ENCODE measurements around the gene HDGFL2.
"Not testable (repeated sequence)": the region's sequence is repeated elsewhere in the genome, so short reads cannot be mapped to it uniquely, and the experiment has no call there.

The HDGFL2 gene

DNA sequence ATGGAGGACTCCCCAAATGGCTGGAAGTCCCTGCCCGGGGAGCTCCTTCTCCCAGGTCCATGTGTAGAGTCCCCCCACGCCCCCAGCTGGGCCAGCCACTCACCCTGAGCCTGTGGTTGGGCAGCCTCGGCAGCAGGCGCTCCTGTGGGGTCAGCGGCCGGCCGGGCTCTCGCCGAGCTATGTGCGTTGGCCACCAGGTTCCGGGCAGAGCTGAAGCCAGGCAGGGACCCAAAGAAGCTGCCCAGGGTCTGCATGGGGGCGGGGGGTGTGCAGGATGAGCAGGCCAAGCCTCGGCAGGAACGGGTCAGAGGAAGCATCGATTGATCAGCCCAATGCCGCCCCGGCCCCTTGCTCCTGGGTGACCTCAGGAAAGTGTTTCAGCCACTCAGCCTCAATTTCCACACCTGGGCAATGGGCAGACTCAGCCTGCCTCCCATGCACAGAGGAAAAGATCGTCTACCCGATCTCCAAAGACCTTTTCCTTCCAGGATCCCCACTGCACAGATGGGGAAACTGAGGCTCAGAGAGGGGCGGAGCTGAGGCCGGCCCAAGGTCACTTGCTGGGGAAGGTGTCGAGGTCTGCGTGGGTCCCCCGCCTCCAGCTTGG lies 45.5 kb downstream of the HDGFL2 start:
- DNase-seq = no peak

GRCh38 chr19:4518345-4519171 lies 46.5 kb downstream of the HDGFL2 start, which contains the start of gene PLIN4:
TSS of gene PLIN4 (minus strand) at chr19:4518486. CDS start at chr19:4518272, 214 bp downstream.
- no peak for DNase-seq

DNA sequence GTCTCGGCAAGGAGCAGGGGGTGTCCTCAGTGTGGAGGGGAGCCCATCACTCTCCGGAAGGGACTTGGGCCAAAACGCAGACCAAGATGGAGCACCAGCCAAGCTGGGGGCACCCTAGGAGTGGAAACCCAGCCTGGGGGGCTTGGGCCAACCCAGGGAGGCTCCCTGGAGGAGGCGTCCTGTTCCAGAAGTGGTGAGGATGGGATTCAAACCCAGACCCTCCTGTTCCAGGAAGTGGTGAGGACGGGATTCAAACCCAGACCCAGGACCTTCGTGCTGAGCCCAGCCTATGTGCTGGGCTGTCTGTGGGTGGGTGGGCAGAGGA lies 47.0 kb downstream of the HDGFL2 start:
- DNase-seq = no peak

DNA sequence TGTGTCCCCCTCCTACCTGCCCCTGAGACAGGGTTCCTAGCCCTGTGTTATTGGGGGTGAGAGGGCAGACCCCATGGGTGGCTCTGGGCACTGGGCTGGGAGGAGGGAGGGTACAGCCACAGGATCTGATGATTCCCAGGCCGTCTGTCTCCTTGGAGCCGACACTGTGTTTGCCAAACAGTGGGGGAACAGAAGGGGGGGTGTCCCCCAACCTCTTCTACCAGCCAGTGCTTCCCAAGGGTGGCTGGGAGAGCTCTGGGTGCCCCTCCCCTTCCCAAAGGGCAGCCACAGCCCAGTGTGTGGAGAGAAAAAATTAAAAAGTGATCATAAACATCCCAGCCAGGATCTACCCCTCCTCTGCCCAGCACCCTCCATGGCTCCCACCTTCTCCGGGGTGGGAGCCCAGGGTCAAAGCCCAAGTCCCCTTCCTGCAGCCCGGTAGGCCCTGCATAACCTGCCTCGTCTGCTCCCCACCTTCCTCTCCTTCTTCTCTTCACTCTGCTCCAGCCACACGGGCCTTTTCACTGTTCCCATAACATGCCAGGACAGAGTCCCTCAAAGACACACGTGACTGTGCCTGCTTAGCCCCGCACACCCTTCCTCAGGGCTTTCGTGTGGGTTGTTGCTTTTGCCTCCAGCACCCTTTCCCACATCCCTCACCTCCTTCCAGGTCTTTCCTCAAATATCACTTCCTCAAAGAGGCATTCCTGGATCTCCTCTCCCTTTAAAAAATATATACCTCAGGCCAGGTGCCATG lies 47.6 kb downstream of the HDGFL2 start:
- DNase-seq = no peak

DNA sequence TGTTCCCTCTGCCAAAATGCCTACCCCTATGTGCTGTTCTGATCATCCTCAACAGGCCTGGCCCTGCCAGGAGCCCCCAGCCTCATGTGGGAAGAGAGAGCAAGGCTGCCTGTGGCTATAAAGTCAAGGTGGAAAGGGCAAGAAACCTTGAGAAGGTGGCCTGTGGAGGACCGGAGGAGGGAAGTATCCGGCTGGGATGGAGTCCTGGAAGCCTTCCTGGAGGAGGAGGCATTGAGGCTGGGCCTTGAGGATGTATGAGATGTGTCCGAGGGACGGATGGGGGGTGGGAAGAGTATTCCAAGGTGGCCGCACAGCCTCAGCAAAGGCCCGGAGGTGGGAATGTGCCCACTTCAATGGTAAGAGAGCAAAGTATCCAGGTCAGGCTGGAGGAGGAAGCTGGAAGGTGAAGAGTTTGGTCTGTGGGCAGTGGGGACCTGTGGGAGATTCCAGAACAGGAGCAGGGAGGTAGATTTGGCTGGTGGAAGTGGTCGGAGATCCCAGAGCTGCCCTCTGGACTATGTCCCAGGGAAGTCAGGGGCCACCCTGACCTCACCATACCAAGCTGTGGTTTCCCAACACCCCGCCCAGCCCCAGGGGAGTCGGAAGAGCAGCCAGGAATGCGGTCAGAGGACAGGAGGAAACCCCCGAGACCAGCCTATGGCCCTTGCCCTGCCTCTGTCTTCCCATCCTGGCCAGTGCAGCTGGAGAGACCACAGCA lies 49.2 kb downstream of the HDGFL2 start:
- no peak for DNase-seq

- DNase-seq = no peak
Observed at GRCh38 chr19:4521888-4522242, 49.8 kb downstream of the HDGFL2 start.

GRCh38 chr19:4522291-4523002 lies 50.4 kb downstream of the HDGFL2 start:
- DNase-seq = no peak

DNA sequence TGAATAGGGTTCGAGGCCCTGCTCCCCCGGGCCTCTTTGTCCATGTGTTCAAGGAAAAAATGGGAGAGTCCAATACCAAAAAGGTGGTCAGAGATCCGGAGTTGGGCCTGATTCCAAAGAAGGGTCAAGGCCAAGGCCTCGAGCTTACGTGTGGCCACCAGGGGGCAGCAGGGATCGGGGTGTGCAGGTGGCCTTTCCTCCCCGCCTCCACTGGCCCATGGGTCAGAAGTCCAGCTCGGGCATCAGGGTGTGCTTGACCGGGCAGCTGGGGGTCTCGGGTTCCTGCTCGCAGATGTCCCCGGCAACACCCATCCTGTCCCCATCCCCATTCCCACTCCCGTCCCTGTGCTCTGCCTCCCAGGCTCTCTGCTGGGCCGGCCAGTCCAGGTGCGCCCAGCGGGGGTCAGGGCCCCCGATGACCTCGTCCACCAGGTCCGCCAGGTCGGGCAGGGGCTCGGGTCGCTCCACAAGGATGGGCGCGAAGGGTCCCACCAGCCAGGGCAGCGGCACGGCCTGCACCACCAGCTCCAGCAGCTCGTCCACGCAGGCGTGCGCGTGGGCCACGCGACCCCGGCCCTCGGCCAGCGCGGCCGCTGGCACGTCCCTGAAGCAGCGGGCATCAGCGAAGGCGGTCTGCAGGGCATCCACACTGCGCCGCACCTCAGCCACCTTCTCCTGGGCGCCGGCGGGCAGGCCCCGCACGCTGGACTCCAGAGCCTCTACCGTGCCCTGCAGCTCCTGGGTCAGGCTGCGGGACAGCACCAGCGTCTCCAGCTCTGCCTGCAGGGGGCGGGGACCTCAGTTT lies 51.4 kb downstream of the HDGFL2 start:
- no peak for DNase-seq

DNA sequence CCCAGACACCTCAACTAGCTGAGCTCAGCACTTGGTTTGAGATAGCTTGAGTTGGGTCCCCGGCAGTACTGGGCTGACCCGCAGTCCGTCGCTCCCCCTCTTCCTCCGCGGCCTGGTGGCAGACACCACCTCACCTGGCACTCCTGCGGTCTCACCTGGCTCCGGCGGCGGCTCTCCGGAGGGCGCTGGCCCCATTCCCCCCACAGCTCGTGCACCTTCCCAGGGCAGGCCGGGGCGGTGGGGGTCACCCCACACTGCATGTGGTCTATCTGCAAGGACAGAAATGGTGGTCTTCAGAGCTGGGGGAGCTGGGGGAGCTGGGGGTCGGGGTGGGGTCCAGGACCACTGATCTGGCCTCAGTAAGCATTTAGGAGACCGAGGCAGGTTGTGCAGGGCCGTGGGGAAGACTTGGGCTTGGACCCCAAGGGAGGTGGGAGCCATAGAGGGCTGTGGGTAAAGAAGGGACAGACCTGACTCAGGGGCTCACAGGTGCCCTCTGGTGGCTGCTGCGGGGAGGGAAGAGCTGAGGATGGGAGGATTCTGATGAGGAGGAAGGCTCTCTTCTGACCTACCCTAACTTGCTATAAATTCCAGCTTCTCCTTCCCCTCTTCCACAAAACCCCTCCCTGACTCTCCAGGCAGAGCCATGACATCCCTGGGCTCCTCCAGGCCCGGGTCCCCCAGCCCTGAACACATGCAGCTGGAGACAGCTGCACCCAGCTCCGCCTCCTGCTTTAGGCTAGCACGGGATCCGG lies 52.9 kb downstream of the HDGFL2 start:
- no peak for DNase-seq

DNA sequence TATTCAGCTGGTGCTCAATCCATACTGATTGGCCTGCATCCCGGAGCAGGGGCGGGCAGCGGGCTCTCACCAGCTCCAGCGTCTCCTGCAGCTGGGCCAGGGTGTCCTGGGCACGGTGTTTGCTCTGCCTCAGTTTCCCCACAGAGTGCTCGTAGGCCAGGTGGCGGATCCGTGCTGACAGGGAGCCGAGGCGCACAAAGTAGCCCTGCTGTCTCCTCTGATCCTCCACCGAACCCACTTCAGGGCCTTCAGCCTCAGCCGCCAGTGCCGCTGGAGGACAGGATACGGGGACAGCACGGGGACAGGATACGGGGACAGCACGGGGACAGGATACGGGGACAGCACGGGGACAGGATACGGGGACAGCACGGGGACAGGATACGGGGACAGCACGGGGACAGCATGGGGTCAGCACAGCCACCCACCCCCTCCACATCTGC lies 53.5 kb downstream of the HDGFL2 start:
- no peak for DNase-seq

- not testable (repeated sequence) for DNase-seq
Observed at GRCh38 chr19:4527377-4527776, 55.3 kb downstream of the HDGFL2 start.

- no peak for DNase-seq
Observed at GRCh38 chr19:4528843-4529242, 56.7 kb downstream of the HDGFL2 start.

GRCh38 chr19:4529924-4530522 lies 57.9 kb downstream of the HDGFL2 start:
- no peak for DNase-seq

DNA sequence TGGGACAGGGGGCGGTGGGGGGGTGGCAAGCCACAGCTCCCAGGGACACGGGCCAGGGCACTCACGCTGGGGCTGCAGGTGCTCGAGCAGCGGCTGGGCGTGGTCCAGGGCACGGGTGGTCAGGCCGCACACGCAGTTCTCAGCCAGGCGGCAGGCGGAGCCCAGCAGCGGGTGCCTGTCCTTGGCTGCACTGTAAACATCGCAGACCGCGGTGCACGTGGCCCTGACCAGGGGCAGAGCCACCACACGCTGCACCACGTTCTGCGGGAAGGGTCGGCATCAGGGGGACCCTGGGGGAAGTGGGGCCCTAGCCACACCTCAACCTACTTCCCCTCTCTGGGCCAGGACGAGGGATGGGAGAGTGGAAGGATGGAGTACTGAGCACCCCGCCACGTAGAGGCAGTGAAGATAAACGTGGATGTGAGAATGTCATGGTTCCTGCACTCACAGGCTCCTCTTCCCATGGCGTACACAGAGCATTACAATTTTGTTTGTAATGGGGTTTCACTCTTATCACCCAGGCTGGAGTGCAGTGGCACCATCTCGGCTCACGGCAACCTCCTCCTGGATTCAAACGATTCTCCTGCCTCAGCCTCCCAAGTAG lies 59.6 kb downstream of the HDGFL2 start:
- no peak for DNase-seq

DNA sequence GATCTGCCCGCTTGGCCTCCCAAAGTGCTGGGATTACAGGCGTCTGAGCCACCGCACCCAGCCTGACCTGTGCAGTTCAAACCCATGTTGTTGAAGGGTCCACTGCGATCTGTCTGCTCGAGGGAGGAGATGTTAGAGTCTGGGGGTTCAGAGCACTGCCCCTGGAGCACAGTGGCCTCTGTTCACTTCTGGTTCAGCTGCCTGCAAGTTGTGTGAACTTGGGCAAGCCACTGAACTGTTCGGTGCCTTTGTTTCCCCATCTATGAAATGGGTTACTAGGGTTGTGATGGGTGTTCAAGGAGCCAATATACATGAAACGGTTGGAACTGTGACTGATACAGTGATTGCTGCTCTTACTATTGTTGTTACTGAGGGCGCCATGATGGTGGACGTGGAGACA lies 61.2 kb downstream of the HDGFL2 start:
- no peak for DNase-seq

DNA sequence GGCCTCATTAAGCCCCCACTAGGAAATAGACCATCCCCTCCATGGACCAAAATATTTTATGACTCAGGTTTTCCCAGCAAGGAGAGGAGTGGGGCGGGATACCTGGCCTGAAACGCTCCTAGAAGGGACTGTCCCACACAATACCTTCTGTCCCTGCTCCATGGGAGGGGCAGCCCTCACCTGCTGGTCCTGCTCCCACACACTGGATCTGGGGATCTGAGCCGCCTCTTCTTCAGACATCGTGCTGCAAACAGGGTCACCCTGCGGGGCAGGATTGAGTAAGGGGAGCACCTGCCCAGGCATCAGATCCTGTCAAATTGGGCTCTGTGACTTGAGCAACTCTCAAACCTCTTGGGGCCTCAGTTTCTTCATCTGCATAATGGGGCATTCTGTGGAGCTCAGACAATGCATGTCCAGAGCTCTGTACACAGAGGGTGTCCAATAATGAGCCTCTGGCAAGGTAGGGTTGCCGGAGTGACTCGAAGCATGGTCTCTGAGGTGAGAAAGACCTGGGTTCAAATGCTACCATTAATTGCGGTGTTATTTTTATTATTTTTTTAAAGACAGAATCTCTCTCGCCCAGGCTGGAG lies 61.8 kb downstream of the HDGFL2 start:
- no peak for DNase-seq

DNA sequence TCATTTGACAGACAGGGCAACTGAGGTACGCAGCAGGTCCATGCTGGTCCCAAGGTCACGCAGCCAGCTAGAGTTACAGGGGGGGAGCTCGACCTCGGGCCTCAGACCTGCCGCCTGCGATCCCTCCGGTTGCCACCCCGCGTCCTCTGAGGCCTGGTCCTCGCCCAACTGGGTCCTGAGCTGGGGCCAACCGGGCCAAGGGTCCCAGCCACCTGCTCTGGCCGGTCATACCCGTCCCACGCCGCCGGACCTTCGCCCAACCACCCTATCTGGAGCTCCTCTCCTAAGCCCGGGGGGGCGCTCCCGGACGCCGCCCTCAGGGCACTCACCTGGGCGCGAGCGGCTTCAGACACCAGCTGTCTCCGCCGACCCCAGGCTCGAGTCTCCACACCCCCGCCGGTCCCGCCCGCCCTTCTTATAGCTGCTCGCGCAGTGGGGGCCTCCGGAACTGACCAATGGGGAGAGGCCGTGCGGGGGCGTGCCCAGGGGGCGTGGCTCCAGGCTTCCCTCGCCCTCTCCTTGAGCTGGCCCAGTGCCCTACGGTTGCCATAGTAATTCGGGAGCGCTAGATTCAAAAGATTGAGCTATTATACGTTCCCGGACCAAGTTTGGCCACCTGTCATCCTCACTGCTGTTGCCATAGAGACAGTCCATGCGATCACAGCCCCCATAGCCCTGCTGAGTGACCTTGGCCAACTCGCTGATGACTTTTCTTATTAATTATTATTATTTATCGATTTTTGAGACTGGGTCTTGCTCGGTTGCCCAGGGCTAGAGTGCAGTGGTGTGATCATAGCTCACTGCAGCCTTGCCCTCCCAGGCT lies 63.0 kb downstream of the HDGFL2 start, which contains the start of gene PLIN5:
PLIN5 (minus strand) TSS at position 389 of the 823 bp plus-strand sequence. CDS start 1,150 bp downstream, outside the sequence.
- DNase-seq = peak; percentile 64

- no peak for DNase-seq
Observed at GRCh38 chr19:4536798-4537197, 64.7 kb downstream of the HDGFL2 start.
